Astrocyte of the spinal cord (primary cell): Measurements from ENCODE around the gene NFE2L3.
"Not testable (repeated sequence)": the region's sequence is repeated elsewhere in the genome, so short reads cannot be mapped to it uniquely, and the experiment has no call there.

Experiments
- DNase-seq: peaks from one replicate; pipeline ENCODE4 v3.0.0; 2011; ENCODE audit warnings: low read depth, low spot score
- H3K4me3 ChIP-seq: 2 replicates; pipeline ENCODE4 v1.5.1; 2011; ENCODE audit warnings: low read depth, mild to moderate bottlenecking, low read length, moderate library complexity
- in situ Hi-C: cut with HindIII; loops from 2 replicates; pipeline ENCODE4 v1.10.0; 2017; ENCODE audit warnings: low sequenced_read_pairs
- TF ChIP-seq, protein P1 (sequence below): IDR thresholded peaks from 2 replicates; pipeline ENCODE4 v1.5.1; 2012; ENCODE audit warnings: low read depth, mild to moderate bottlenecking, low read length, inconsistent platforms

NFE2L3 gene

DNA sequence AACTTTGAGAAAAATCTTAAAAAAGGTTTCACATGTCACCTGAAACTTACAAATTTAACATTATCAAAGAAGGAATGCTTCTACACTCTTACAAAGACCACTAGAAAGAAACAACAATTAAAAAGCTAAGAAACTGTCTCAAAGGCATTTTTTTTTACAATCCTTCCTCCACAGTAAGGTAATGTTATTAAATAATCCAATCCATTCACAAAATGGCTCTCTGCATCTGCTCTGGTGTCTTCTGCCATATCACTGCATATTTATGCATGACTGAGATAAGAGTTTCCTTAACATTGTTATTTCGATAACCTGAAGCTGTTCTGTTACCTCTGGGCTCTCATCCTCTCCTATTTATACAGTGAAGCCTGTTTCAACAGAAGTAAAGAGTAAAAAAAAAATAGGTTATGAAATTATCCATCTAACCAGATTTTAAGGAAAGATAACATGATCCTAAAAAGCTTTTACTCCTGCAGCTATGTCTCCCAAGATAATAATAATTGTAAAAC lies 40.0 kb downstream of the NFE2L3 start:
- TF ChIP-seq, protein P1, sequence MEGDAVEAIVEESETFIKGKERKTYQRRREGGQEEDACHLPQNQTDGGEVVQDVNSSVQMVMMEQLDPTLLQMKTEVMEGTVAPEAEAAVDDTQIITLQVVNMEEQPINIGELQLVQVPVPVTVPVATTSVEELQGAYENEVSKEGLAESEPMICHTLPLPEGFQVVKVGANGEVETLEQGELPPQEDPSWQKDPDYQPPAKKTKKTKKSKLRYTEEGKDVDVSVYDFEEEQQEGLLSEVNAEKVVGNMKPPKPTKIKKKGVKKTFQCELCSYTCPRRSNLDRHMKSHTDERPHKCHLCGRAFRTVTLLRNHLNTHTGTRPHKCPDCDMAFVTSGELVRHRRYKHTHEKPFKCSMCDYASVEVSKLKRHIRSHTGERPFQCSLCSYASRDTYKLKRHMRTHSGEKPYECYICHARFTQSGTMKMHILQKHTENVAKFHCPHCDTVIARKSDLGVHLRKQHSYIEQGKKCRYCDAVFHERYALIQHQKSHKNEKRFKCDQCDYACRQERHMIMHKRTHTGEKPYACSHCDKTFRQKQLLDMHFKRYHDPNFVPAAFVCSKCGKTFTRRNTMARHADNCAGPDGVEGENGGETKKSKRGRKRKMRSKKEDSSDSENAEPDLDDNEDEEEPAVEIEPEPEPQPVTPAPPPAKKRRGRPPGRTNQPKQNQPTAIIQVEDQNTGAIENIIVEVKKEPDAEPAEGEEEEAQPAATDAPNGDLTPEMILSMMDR = no peak
- in situ Hi-C loops = no loop called here
- DNase-seq = no peak
- H3K4me3 ChIP-seq = no peak overlapping the region

- no peak overlapping the region for H3K4me3 ChIP-seq
- TF ChIP-seq, protein P1 = no peak
- in situ Hi-C loops = no loop called here
- DNase-seq = no peak
These were observed 40.6 kb downstream of the NFE2L3 start for GRCh38 chr7:26192485-26193087.

DNA sequence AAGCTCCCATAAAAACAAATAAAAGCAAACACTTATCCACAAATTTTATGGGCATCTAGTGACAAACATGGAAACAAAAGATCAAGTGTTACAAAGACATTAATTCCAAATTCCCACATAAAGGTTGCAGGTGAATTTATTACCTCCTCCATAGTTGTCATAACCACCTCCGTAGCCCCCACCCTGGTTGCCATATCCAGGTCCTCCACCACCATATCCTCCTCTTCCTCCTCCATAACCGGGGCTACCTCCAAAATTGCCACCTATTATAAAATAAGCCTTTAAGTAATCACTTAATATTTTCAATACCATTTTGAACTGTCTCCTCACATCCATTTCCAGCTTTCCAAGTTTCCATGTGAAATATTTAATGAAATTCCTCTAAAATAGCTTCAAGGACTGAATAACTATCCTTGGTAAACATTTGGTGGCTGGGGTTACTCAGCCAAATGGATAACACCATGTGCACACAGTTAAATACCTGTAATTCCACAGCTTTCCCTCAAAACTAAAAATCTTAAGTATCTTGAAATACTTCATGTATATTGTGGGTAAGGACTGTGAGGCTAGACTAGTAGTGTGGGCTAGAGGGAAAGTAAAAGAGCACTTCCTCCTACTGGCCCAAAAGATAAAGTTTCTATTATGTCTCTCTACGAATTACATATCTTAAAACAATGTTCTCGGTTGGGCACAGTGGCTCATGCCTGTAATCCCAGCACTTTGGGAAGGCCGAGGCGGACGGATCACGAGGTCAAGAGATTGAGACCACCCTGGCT lies 41.6 kb downstream of the NFE2L3 start:
- no peak overlapping the region for H3K4me3 ChIP-seq
- TF ChIP-seq, protein P1 = no peak
- DNase-seq = no peak
- in situ Hi-C loops = no loop called here

DNA sequence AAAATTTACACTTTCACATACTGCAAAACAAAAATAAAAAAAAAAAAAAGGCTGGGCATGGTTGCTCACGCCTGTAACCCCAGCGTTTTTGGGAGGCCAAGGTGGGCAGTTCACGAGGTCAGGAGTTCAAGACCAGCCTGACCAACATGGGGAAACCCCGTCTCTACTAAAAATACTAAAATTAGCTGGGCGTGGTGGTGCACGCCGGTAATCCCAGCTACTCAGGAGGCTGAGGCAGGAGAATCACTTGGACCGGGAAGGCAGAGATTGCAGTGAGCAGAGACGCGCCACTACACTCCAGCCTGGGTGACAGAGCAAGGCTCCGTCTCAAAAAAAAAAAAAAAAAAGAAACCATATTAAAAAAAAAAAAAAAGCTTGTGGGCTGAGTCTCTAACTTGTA lies 42.8 kb downstream of the NFE2L3 start:
- in situ Hi-C loops, H3K4me3 ChIP-seq, DNase-seq: not testable (repeated sequence)

DNA sequence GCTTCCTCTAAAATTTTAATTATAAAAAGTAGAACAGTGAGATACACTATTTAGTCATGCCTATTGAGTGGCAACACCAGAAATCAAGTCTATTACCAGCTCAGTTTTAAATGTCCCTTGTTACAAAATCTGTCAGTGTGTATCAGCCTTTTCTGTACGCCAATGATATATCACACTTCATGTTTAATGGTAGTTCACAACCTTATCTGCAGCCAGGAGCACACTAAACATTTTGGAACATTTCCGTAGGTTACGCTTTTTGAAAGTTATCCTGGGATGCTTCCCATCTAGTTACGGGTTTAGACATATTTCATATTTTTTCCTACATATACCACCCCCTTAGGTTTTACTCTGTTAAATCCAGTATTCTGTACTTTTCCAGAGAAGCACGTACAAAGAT lies 43.2 kb downstream of the NFE2L3 start:
- TF ChIP-seq, protein P1 = no peak
- DNase-seq = no peak
- in situ Hi-C loops = no loop called here
- H3K4me3 ChIP-seq = no peak overlapping the region

- no peak overlapping the region for H3K4me3 ChIP-seq
- in situ Hi-C loops = no loop called here
- no peak for DNase-seq
These were observed 44.1 kb downstream of the NFE2L3 start for GRCh38 chr7:26195867-26196657.

More at GRCh38 chr7:26195867-26196657, 44.1 kb downstream of the NFE2L3 start:
- TF ChIP-seq, protein P1 = no peak
